GM21390 (cell line): Measurements from ENCODE around the gene SENP5.
"Not testable (repeated sequence)": the region's sequence is repeated elsewhere in the genome, so short reads cannot be mapped to it uniquely, and the experiment has no call there.

ENCODE experiments used
- ATAC-seq: cut with Tn5 transposase; IDR thresholded peaks from one replicate; pipeline ENCODE4 v1.9.1; 2021; ENCODE audit not compliant: unreplicated experiment

SENP5 gene

DNA sequence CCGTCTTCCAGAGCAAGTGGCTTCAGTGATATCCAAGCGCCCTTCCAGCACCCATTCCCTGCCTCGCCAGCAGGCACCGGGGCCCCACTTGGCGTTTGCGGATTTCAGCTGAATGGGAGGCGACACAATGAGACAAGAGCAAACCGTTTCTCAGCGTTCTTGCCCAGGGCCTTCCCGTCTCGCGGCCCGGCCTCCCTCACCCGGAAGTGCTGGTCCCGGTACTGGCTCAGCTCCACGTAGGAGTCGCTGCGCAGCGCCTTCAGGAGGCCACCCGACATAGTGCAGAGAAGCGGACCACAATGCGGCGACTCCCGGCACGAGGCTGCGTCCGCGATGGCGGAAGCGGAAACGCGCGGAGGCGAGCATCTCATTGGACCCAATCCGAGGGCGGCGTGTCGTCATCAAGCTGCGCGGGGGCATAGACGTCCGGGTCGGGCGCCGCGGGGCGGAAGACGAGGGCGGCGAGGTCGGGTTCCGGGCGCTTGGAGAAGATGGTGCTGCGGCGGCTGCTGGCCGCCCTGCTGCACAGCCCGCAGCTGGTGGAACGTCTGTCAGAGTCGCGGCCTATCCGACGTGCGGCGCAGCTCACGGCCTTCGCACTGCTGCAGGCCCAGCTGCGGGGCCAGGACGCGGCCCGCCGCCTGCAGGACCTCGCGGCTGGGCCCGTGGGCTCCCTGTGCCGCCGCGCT is 74.7 kb downstream of the SENP5 start, which contains the start of gene NCBP2:
Gene NCBP2, minus strand, starts transcription at position 303 of the 689 bp plus-strand sequence. Its CDS starts 25 bp downstream, at position 278.
- peak; percentile 88 for ATAC-seq

- ATAC-seq: peak; percentile 4
Observed at GRCh38 chr3:196942915-196943277, 75.2 kb downstream of the SENP5 start.

DNA sequence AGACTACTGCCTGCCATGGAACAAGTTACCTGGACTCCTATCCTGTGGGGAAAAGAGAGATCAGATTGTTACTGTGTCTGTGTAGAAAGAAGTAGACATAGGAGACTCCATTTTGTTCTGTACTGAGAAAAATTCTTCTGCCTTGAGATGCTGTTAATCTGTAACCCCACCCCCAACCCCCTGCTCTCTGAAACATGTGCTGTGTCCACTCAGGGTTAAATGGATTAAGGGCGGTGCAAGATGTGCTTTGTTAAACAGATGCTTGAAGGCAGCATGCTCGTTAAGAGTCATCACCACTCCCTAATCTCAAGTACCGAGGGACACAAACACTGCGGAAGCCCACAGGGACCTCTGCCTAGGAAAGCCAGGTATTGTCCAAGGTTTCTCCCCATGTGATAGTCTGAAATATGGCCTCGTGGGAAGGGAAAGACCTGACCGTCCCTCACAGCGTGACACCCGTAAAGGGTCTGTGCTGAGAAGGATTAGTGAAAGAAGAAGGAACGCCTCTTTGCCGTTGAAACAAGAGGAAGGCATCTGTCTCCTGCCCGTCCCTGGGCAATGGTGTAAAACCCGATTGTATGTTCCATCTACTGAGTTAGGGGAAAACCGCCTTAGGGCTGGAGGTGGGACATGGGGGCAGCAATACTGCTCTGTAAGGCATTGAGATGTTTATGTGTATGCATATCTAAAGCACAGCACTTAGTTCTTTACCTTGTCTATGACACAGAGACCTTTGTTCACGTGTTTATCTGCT is 76.5 kb downstream of the SENP5 start:
- ATAC-seq: not testable (repeated sequence)

- no peak for ATAC-seq
Observed at GRCh38 chr3:196947136-196947859, 79.6 kb downstream of the SENP5 start.

DNA sequence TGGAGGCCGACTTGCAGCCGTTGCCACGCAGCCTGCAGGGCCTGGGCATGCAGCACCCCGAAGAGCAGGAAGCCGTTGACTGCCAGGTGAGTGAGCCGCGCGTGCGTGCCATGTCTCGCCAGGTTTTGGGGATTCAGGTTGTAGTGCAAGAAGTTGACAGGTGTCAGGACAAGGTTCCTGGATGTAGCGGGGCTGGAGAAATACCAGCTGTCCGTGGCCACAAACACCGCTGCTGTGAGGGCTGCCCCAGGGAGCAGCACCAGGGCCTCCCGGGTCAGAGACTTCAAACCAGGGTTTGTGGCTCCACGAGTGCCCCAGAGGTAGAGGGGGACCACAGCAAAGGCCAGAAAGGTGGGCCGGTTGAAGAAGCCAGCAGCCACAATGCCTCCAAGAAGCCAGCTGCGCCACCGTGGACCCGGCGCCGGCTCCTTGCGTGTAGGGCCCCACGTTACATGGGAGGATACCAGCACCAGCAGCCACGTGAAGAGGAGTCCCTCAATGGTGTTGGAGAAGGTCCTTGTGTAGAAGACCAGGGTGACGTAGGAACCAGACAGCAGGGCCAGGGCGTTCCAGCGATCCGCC is 80.2 kb downstream of the SENP5 start:
- ATAC-seq: no peak

DNA sequence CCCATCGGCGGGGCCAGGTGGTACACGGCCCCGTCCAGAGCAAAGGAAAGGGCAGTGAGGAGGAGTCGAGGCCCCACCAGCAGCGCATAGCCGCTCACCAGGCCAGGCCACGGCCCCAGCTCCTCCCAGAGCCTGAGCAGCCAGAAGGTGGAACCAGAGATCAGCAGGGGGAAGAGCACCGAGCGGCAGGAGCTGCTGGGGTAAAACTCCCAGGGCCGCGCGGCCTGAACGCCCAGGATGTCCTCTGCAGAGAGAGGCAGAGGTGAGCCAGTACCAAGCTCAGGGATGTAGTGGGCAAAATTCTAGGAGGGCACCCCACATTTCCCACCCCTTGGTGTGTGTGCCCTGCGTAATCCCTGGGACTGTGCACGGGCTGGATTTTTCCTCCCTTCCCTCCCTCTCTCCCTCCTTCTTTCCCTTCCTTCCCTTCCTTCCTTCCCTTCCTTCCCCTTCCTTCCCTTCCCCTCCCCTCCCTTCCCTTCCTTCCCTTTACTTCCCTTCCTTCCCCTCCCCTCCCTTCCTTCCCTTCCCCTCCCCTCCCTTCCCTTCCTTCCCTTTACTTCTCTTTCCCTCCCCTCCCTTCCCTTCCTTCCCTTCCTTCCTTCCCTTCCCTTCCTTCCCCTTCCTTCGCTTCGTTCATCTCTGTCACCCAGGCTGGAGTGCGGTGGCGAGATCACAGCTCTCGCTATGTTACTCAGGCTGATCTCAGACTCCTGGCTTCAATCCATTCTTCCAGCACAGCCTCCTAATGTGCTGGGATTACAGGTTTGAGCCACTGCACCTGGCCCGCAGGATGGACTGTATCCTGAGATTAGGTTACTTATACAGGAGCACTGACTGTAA is 80.9 kb downstream of the SENP5 start:
- ATAC-seq: no peak

DNA sequence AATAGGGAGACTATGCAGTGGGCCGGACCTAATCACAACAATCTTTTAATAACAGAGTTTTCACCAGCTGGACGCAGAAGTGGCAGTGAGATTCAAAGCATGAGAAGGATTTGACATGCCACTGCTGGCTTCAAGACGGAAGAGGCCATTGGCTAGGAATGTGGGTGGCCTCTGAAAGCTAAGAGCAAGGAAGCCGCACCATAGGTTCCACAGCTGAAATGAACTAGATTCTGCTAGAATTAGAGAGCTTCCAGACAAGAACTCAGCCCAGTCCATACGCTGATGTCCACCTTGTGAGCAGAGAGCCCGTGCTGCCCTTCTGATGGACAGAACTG is 81.5 kb downstream of the SENP5 start:
- no peak for ATAC-seq

- no peak for ATAC-seq
Observed at GRCh38 chr3:196949750-196950149, 82.0 kb downstream of the SENP5 start.

GRCh38 chr3:196951371-196951770 is 83.7 kb downstream of the SENP5 start:
- no peak for ATAC-seq

DNA sequence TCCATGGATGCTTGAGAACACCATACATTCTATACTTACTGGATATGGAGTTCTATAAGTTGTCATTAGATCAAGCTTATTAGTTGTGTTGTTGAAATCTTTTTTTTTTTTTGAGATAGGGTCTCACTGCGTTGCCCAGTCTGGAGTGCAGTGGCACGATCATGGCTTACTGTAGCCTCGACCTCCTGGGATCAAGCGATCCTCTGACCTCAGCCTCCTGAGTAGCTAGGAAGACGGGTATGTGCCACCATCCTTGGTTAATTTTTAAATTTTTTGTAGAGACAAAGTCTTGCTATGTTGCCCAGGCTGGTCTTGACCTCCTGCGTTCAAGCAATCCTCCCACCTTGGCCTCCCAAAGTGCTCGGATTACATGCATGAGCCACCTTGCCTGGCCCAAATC is 87.1 kb downstream of the SENP5 start:
- no peak for ATAC-seq

DNA sequence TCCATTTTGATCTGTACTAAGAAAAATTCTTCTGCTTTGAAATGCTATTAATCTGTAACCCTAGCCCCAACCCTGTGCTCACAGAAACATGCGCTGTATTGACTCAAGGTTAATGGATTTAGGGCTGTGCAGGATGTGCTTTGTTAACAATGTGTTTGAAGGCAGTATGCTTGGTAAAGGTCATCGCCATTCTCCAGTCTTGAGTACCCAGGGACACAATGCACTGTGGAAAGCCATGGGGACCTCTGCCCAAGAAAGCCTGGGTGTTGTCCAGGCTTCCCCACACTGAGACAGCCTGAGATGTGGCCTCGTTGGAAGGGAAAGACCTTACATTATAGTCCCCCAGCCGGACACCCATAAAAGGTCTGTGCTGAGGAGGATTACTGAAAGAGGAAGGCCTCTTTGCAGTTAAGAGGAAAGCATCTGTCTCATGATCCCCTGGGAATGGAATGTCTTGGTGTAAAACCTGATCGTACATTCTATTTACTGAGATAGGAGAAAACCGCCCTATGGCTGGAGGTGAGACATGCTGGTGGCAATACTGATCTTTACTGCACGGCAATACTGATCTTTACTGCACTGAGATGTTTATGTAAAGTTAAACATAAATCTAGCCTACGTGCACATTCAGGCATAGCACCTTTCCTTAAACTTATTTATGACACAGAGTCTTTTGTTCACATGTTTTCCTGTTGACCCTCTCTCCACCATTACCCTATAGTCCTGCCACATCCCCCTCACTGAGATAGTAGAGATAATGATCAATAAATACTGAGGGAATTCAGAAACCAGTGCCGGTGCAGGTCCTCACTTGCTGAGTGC is 94.6 kb downstream of the SENP5 start:
- no peak for ATAC-seq

DNA sequence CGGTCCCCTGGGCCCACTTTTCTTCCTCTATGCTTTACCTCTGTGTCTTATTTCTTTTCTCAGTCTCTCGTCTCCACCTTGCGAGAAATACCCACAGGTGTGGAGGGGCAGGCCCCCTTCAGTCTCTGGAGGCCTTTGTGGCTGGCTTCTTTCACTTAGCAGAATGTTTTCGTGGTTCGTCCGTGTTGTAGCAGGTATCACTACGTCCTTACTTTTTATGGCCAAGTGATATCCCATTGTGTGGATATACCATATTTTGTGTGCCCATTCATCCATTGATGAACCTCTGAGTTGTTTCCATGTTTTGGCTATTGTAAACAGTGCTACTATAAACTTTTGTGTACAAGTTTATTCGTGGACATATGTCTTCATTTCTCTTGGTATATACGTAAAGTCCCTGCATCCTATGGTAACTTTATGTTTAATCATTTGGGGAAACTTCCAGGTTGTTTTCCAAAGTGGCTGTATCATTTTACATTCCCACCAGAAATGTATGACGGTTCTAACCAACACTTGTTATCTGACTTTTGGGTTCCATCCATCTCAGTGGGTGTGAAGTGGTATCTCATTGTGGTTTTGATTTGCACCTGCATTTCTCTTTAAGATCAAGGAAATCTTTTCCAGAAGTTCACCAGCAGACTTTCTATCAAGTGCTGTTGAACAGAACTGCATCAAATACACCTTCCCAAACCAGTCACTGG is 95.4 kb downstream of the SENP5 start:
- no peak for ATAC-seq

DNA sequence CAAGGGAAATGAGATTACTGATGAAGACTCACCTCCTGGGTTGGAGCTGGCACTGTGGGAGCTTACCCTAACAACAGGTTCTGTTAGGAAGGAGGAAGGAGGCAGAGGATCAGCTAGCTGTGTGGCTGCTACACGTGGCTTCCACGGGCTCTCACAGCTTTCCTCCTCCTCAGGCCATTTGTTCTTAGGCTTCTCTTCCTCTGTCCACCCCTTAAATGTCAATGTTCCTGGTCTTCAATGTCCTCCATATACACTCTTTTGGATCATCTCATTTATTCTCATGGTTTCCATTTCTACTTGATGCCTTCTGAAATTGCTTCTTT is 95.9 kb downstream of the SENP5 start:
- ATAC-seq: no peak

- no peak for ATAC-seq
Observed at GRCh38 chr3:196965112-196965803, 97.5 kb downstream of the SENP5 start.

DNA sequence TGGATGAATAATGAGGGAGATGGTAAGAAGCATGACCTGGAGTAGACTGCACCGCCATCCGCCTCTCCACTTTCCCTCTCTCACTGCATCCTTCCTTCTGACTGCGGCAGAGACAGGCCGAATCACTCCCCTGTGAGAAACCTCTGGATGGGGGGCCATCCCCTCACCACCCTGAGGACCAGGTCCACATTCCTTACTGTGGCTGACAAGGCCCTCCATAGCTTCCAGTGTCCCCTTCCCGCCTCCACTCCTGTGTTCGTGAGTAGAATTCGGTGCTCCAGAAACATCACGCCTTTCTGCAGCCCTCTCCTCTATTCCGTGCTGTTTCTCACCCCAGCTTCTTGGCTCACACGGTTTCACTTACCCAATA is 98.1 kb downstream of the SENP5 start:
- no peak for ATAC-seq

- no peak for ATAC-seq
Observed at GRCh38 chr3:196966526-196967401, 99.0 kb downstream of the SENP5 start.

- no peak for ATAC-seq
Observed at GRCh38 chr3:196967412-196968232, 99.9 kb downstream of the SENP5 start.
